Thyroid gland (tissue), 4 donors: Measurements from ENCODE around the gene POM121C. TPM values are rescaled to one million over a fixed set of nuclear protein-coding genes. Genes with fewer than 3 reads are reported as not detected.
"Not testable (repeated sequence)": the region's sequence is repeated elsewhere in the genome, so short reads cannot be mapped to it uniquely, and the experiment has no call there.

ENCODE experiments used
- DNase-seq, 2 donors: peaks; one replicate each; pipeline ENCODE4 v3.0.0-alpha.2; 2019
- H3K27ac ChIP-seq, 3 donors: fragments of 200-600 bp; sonication (generic); 1 replicate in 2 of 3; 2 replicates in 1 of 3; pipeline ENCODE4 v1.5.1; 2016 to 2019; ENCODE audit warnings: mild to moderate bottlenecking in 1 of 3, moderate library complexity in 1 of 3
- H3K27me3 ChIP-seq: fragments of 200-600 bp; sonication (generic); one replicate; pipeline ENCODE4 v1.5.1; 2019
- H3K36me3 ChIP-seq, 2 donors: fragments of 200-600 bp; sonication (generic); one replicate each; pipeline ENCODE4 v1.5.1; 2016 to 2019
- H3K4me1 ChIP-seq, 2 donors: fragments of 200-600 bp; sonication (generic); one replicate each; pipeline ENCODE4 v1.5.1; 2017 to 2019
- H3K4me3 ChIP-seq, 3 donors: fragments of 200-600 bp; sonication (generic); replicated peaks in 1 of 3; 1 replicate in 2 of 3; 2 replicates in 1 of 3; pipeline ENCODE4 v1.5.1; 2016; ENCODE audit warnings: mild to moderate bottlenecking in 1 of 3
- H3K9me3 ChIP-seq: fragments of 200-600 bp; sonication (generic); one replicate; pipeline ENCODE4 v1.5.1; 2017
- CTCF ChIP-seq, 6 experiments: fragments of 200-600 bp in 3 of 6; fragments of 450-650 bp in 3 of 6; sonication (generic) in 3 of 6; IDR thresholded peaks; one replicate each; pipeline ENCODE4 v1.5.1; 2016 to 2019; ENCODE audit warnings: antibody characterized with exemption in 6 of 6, mild to moderate bottlenecking in 2 of 6, inconsistent platforms in 1 of 6, moderate library complexity in 1 of 6
- WGBS, 2 donors: methylation state at CpG; one replicate each; pipeline ENCODE4 v1.1.5; 2017; 5-methylcytosine and 5-hydroxymethylcytosine counted together
- intact Hi-C: fragments of 100-400 bp; cut with DNase I; formaldehyde crosslinking; loops from one replicate; pipeline ENCODE4 v1.15.1; 2023
- total RNA-seq, 4 donors: library from RNA; depleted of rRNA; stranded (reverse); fragments of >200 nt; gene quantifications; one replicate each; pipeline ENCODE4 v1.2.3, GENCODE V29; 2016

The POM121C gene
- total RNA-seq, 4 donors from 2014 or later: 13.8 to 33.8 (median 25.8) TPM

GRCh38 chr7:75509033-75509432, 22.9 kb upstream of the POM121C start:
- no CpG with 5 or more reads among the region's 4 CpGs for WGBS, 2 donors
- intact Hi-C loops, H3K27ac ChIP-seq, H3K4me3 ChIP-seq, H3K36me3 ChIP-seq, H3K27me3 ChIP-seq, DNase-seq, H3K4me1 ChIP-seq, H3K9me3 ChIP-seq: not testable (repeated sequence)

DNA sequence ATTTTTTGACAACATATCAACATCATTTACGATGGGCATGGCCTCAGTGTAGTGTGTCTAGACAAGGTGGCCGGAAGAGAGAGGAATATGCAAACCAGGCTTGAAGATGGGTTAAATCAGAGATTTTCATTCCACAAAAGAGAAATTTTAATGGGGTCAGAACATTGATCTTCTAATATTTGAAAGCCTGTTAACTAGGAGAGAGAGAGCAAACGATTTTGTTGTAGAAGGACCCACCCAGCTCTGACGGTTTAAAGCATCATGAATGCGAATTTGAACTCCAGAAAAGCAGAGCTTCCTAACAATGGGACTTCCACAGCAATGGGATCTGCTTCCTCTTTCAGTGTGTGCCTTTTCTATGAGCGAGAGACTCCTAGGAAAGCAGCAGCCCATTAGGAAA, 5.9 kb upstream of the POM121C start, which contains the start of gene SPDYE5:
Gene SPDYE5, plus strand, starts transcription at position 301 of the 400 bp plus-strand sequence. CDS start 1,728 bp downstream, outside the sequence.
- H3K36me3 ChIP-seq, DNase-seq, H3K9me3 ChIP-seq, H3K27me3 ChIP-seq, H3K4me1 ChIP-seq, intact Hi-C loops, H3K27ac ChIP-seq, H3K4me3 ChIP-seq: not testable (repeated sequence)
- WGBS, 2 donors: 85 to 90% methylated on average over 6 of the region's 6 CpGs

DNA sequence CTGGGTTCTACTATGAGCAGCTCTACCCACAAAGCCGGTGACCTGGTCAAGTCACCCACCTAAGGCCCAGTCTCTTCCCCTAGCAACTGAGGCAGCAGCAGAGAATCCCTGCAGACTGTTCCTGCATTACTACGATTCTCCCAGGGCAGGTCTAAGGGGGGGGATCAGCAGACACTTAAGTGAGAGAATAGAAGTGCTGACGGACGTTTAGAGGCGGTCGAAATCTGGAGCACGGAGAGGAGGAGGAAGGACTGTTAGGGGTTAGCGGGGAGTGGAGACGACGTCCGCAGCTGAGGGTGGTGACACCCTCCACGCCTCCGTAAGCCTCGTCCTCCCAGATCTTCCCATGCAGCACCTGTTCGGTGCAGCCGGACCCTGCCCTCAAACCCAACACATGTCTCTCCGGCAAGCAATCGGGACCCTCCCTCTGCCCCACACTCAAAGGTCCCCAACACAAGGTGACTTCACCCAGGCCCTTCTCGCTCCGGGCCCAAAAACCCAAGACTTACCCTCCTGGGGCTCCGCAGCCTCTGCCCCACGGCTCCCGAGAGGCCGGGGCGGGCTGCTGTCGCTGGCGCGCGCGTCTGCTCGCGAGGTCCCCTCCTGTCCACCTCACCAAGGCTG, 632 bp downstream of the POM121C start:
- 1 to 3% methylated on average over 11 to 20 of the region's 32 CpGs for WGBS, 2 donors
- DNase-seq, H3K4me1 ChIP-seq, H3K9me3 ChIP-seq, H3K36me3 ChIP-seq, intact Hi-C loops, H3K27me3 ChIP-seq: not testable (repeated sequence)
- peak overlapping the region; percentile 46 to 71 (median 53) for H3K4me3 ChIP-seq
- peak overlapping the region in 2 of 3 donors; percentile 67 to 81 for H3K27ac ChIP-seq

GRCh38 chr7:75480313-75480712, 5.8 kb downstream of the POM121C start:
- H3K27ac ChIP-seq, intact Hi-C loops, DNase-seq, H3K9me3 ChIP-seq, H3K27me3 ChIP-seq, H3K36me3 ChIP-seq, H3K4me1 ChIP-seq, H3K4me3 ChIP-seq: not testable (repeated sequence)

- DNase-seq, H3K4me1 ChIP-seq, H3K27me3 ChIP-seq, H3K4me3 ChIP-seq, H3K27ac ChIP-seq, intact Hi-C loops, H3K9me3 ChIP-seq: not testable (repeated sequence)
- H3K36me3 ChIP-seq: peaks cover 0 to 11% of the 10 kb centered on the region in 2 donors
Observed at GRCh38 chr7:75477457-75477856, 8.6 kb downstream of the POM121C start.

GRCh38 chr7:75470166-75470565, 15.9 kb downstream of the POM121C start:
- H3K4me1 ChIP-seq, H3K4me3 ChIP-seq, intact Hi-C loops, H3K27me3 ChIP-seq, H3K9me3 ChIP-seq, H3K27ac ChIP-seq, DNase-seq: not testable (repeated sequence)
- H3K36me3 ChIP-seq: peaks cover 0 to 14% of the 10 kb centered on the region in 2 donors
- WGBS, 2 donors: 88 to 100% methylated on average over 2 to 4 of the region's 4 CpGs

DNA sequence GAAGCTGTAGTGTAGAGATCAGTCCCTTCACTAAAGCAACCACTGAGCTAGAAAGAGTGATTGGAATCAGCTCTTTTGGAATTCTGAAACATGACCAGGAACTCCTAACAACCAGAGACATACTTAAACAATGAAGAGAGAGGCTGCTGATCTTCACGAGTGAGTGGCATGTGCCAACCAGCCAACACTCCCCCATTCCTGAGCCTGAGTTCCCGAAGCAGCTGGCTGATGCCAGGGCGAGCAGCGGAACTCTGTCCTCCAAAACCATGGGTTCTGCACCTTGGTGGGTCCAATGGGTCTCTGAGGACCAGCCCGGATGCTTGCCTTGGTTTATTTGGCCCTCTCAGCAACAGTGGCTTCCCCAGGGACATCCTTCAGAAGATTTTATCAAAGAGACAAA, 25.6 kb downstream of the POM121C start:
- intact Hi-C loops, H3K4me3 ChIP-seq, H3K27me3 ChIP-seq, H3K4me1 ChIP-seq, H3K27ac ChIP-seq, H3K36me3 ChIP-seq, H3K9me3 ChIP-seq: not testable (repeated sequence)
- DNase-seq: peak in 1 of 2 donors; percentile 17
- 0 to 33% methylated on average over 1 of the region's 5 CpGs for WGBS, 2 donors

DNA sequence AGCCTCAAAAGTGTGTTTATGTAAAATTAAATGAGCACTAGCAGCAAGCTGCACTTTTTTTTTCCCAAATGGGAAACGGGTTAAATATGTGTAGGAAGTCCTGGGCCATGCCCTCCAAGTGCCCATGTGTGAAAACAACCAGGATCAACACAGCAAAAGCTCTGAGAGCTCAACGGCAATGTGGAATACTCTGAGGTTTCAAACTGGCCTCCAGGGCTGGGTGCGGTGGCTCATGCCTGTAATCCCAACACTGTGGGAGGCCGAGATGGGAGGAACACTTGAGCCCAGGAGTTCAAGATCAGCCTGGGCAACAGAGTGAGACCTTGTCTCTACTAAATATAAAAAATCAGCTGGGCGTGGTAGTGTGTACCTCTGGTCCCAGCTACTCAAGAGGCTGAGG, 28.1 kb downstream of the POM121C start:
- WGBS, 2 donors: 31% methylated on average over 1 of the region's 5 CpGs; no CpG with 5 or more reads in 1 of the 2 donors
- H3K4me1 ChIP-seq, H3K36me3 ChIP-seq, DNase-seq, H3K27me3 ChIP-seq, H3K27ac ChIP-seq, intact Hi-C loops, H3K9me3 ChIP-seq, H3K4me3 ChIP-seq: not testable (repeated sequence)

GRCh38 chr7:75456403-75456802, 29.7 kb downstream of the POM121C start:
- 86 to 97% methylated on average over 9 of the region's 10 CpGs for WGBS, 2 donors
- not testable (repeated sequence) for H3K4me1 ChIP-seq

GRCh38 chr7:75452494-75452955, 33.6 kb downstream of the POM121C start:
- H3K4me3 ChIP-seq, H3K27me3 ChIP-seq, H3K27ac ChIP-seq, intact Hi-C loops, H3K4me1 ChIP-seq, DNase-seq, H3K36me3 ChIP-seq, H3K9me3 ChIP-seq: not testable (repeated sequence)
- TF ChIP-seq CTCF (IDR thresholded peaks at IDR 0.05): peak in 1 of 6 experiments; percentile 43
- WGBS, 2 donors: 25 to 26% methylated on average over 3 to 4 of the region's 4 CpGs

More at GRCh38 chr7:75456403-75456802, 29.7 kb downstream of the POM121C start:
- DNase-seq, H3K9me3 ChIP-seq, H3K27me3 ChIP-seq, H3K36me3 ChIP-seq, H3K27ac ChIP-seq, intact Hi-C loops, H3K4me3 ChIP-seq: not testable (repeated sequence)

DNA sequence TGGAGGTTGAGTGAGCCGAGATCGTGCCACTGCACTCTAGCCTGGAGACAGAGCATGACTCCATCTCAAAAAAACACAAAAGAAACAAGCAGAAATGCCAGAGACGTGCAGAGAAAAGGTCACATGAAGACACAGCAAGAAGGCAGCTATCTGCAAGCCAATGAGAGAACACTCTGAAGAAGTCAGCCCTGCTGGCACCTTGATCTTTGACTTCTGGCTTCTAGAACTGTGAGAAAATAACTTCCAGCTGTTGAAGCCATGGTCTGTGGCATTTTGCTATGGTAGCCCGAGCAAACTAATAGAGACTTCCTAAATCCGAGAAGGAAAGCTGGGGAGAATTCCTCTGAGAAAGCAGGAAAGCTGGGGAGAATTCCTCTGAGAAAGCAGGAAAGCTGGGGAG, 36.2 kb downstream of the POM121C start:
- H3K4me1 ChIP-seq, H3K4me3 ChIP-seq, H3K9me3 ChIP-seq, intact Hi-C loops, H3K36me3 ChIP-seq, H3K27me3 ChIP-seq, DNase-seq, H3K27ac ChIP-seq: not testable (repeated sequence)
- 81 to 85% methylated on average over 3 of the region's 5 CpGs for WGBS, 2 donors
